K562 (cell line): ENCODE results near the gene GREB1. TPM values are rescaled to one million over a fixed set of nuclear protein-coding genes. Genes with fewer than 3 reads are reported as not detected.

Source experiments
- ATAC-seq: fragments of 200-7000 bp; cut with Tn5 transposase; 3 replicates; pipeline ENCODE4 v1.9.1; 2020; ENCODE audit warnings: moderate library complexity
- BruUV-seq: library from RNA; stranded (reverse); fragments of 400-500 nt; replicated peaks from 2 replicates; lab custom pipeline; 2021; lab: Mats Ljungman, UMichigan
- CTCF ChIA-PET: fragments of 300-600 bp; formaldehyde crosslinking; extraction: SDS; loops from one replicate; lab custom pipeline; 2021; ENCODE audit warnings: low intra/inter-chr PET ratio; lab: Yijun Ruan, JAX
- POLR2A ChIA-PET: fragments of 300-600, 350-650 bp; sonication (Branson Sonifier 250); formaldehyde crosslinking; extraction: SDS; loops from one replicate; lab custom pipeline; 2021; ENCODE audit warnings: antibody characterized with exemption, inconsistent platforms; lab: Yijun Ruan, JAX
- DNase-seq, 4 experiments: peaks; one replicate each; pipeline versions ENCODE4 v3.0.0 to v3.0.0-alpha.2; 2011 to 2018; ENCODE audit warnings: low spot score in 3 of 4, mixed read lengths in 3 of 4; ENCODE audit errors: extremely low read depth in 1 of 4
- FAIRE-seq: peaks from 2 replicates; lab custom pipeline; 2011; peaks lifted over from hg19 to GRCh38; lab: Jason Lieb, UNC
- H2AFZ ChIP-seq: 2 replicates; pipeline ENCODE4 v1.6.0; 2011; ENCODE audit warnings: low read depth, low read length, control low read depth, inconsistent platforms
- H3K27ac ChIP-seq: fragments of 200-600 bp; 3 replicates; pipeline ENCODE4 v1.8.0; 2011; ENCODE audit warnings: low read depth, mild to moderate bottlenecking, control low read depth, inconsistent platforms, low read length, moderate library complexity, mixed read lengths; ENCODE audit errors: extremely low read depth
- H3K27me3 ChIP-seq, 2 experiments: fragments of 300-600 bp in 1 of 2; 2 replicates in 1 of 2; 3 replicates in 1 of 2; pipeline versions ENCODE4 v1.6.0 to v1.8.0; 2011; ENCODE audit warnings: inconsistent platforms in 2 of 2, low read length in 2 of 2, mild to moderate bottlenecking in 1 of 2, mixed read lengths in 1 of 2, moderate library complexity in 1 of 2; ENCODE audit not compliant: control insufficient read depth in 2 of 2, insufficient read depth in 2 of 2
- H3K36me3 ChIP-seq: fragments of 300-600 bp; 3 replicates; pipeline ENCODE4 v1.8.0; 2011; ENCODE audit warnings: mild to moderate bottlenecking, low read length, inconsistent platforms; ENCODE audit not compliant: control insufficient read depth, insufficient read depth
- H3K4me1 ChIP-seq, 2 experiments: fragments of 200-600 bp in 1 of 2; replicated peaks in 1 of 2; 2 replicates in 1 of 2; 3 replicates in 1 of 2; pipeline versions ENCODE4 v1.5.1 to v1.8.0; 2011; ENCODE audit warnings: inconsistent platforms in 2 of 2, low read length in 2 of 2, mild to moderate bottlenecking in 1 of 2, mixed read lengths in 1 of 2, moderate library complexity in 1 of 2; ENCODE audit not compliant: control insufficient read depth in 2 of 2, insufficient read depth in 2 of 2
- H3K4me2 ChIP-seq: 2 replicates; pipeline ENCODE4 v1.6.1; 2011; ENCODE audit warnings: low read length, control low read depth, inconsistent platforms, mixed read lengths; ENCODE audit not compliant: insufficient read depth
- H3K4me3 ChIP-seq: fragments of 200-600 bp; sonication (generic), shearing (Covaris generic); 2 replicates; pipeline ENCODE4 v1.5.1; 2016; ENCODE audit warnings: control low read depth, inconsistent platforms
- H3K79me2 ChIP-seq: fragments of 200-600 bp; 3 replicates; pipeline ENCODE4 v1.8.0; 2011; ENCODE audit warnings: low read length, inconsistent platforms; ENCODE audit not compliant: control insufficient read depth, insufficient read depth
- H3K9ac ChIP-seq, 2 experiments: 2 replicates each; pipeline versions ENCODE4 v1.6.0 to v1.6.1; 2011; ENCODE audit warnings: low read depth in 2 of 2, low read length in 2 of 2, control low read depth in 1 of 2, inconsistent platforms in 1 of 2, mild to moderate bottlenecking in 1 of 2, mixed read lengths in 1 of 2; ENCODE audit not compliant: insufficient read depth in 1 of 2
- H3K9me1 ChIP-seq: one replicate; pipeline ENCODE4 v1.6.0; 2011; ENCODE audit warnings: inconsistent platforms, mild to moderate bottlenecking, low read length, moderate library complexity; ENCODE audit not compliant: control insufficient read depth, insufficient read depth
- H3K9me3 ChIP-seq: replicated peaks from 2 replicates; pipeline ENCODE4 v1.5.1; 2011; ENCODE audit warnings: low read depth, low read length, inconsistent platforms; ENCODE audit not compliant: control insufficient read depth, insufficient read depth
- H4K20me1 ChIP-seq: replicated peaks from 2 replicates; pipeline ENCODE4 v1.6.1; 2011; ENCODE audit warnings: low read length, inconsistent platforms, mixed read lengths; ENCODE audit not compliant: control insufficient read depth, insufficient read depth
- CBX5 ChIP-seq: IDR thresholded peaks from 2 replicates; pipeline ENCODE4 v1.6.1; 2014; ENCODE audit warnings: low read depth, borderline replicate concordance
- CC2D1A ChIP-seq: fragments of 450-650 bp; IDR thresholded peaks from 2 replicates; pipeline ENCODE4 v1.6.1; 2017; ENCODE audit warnings: mild to moderate bottlenecking
- CCAR2 ChIP-seq: fragments of 200-400 bp; formaldehyde crosslinking; IDR thresholded peaks from 2 replicates; pipeline ENCODE4 v1.6.1; 2017; ENCODE audit warnings: mild to moderate bottlenecking, low read depth, low read length
- DIDO1 ChIP-seq: fragments of 450-650 bp; IDR thresholded peaks from 2 replicates; pipeline ENCODE4 v1.6.1; 2016; ENCODE audit warnings: low read depth, missing biosample characterization, missing genetic modification characterization
- IRF9 ChIP-seq: fragments of 450-650 bp; IDR thresholded peaks from 2 replicates; pipeline ENCODE4 v1.6.1; 2016; ENCODE audit warnings: missing biosample characterization, missing genetic modification characterization
- LCOR ChIP-seq: sonication (generic); formaldehyde crosslinking; IDR thresholded peaks from 2 replicates; pipeline ENCODE4 v1.8.0; 2022; ENCODE audit warnings: mild to moderate bottlenecking, missing genetic modification reagents
- MTA2 ChIP-seq: fragments of 450-650 bp; IDR thresholded peaks from 2 replicates; pipeline ENCODE4 v1.6.1; 2016; ENCODE audit warnings: low read depth
- PURB ChIP-seq: sonication (generic); formaldehyde crosslinking; IDR thresholded peaks from 2 replicates; pipeline ENCODE4 v1.9.0; 2021; ENCODE audit warnings: low read depth, mild to moderate bottlenecking, missing genetic modification reagents
- TFE3 ChIP-seq: fragments of 450-650 bp; formaldehyde crosslinking; IDR thresholded peaks from 2 replicates; pipeline ENCODE4 v1.4.0; 2020; ENCODE audit warnings: mild to moderate bottlenecking, mixed read lengths
- VEZF1 ChIP-seq: fragments of 200-800 bp; sonication (Bioruptor generic); IDR thresholded peaks from 2 replicates; pipeline ENCODE4 v1.6.1; 2017; ENCODE audit warnings: missing genetic modification characterization, missing compliant biosample characterization
- ZBTB43 ChIP-seq: sonication (generic); formaldehyde crosslinking; IDR thresholded peaks from 2 replicates; pipeline ENCODE4 v1.8.0; 2023; ENCODE audit warnings: mild to moderate bottlenecking, missing genetic modification reagents
- ZNF639 ChIP-seq, 2 experiments: fragments of 200-800 bp in 1 of 2; sonication (Bioruptor generic) in 1 of 2; sonication (generic) in 1 of 2; formaldehyde crosslinking in 1 of 2; IDR thresholded peaks in 1 of 2; conservative IDR thresholded peaks in 1 of 2; 2 replicates each; pipeline versions ENCODE4 v1.5.0 to v1.6.1; 2016 to 2020; ENCODE audit warnings: missing compliant biosample characterization in 1 of 2, missing genetic modification characterization in 1 of 2, missing genetic modification reagents in 1 of 2
- WGBS: fragments of 100-300 bp; shearing (Covaris generic); methylation state at CpG from one replicate; pipeline ENCODE4 v1.1.6; 2016; ENCODE audit warnings: low coverage, mixed read lengths; ENCODE audit not compliant: insufficient coverage; ENCODE audit errors: missing lambda C conversion rate; 5-methylcytosine and 5-hydroxymethylcytosine counted together
- in situ Hi-C: fragments of 300-500 bp; cut with MboI; formaldehyde crosslinking; loops from 4 replicates; pipeline ENCODE4 v1.15.0; 2018; ENCODE audit warnings: inconsistent platforms, mixed read lengths
- intact Hi-C: fragments of 100-400 bp; cut with micrococcal nuclease; formaldehyde crosslinking; loops from 2 replicates; pipeline ENCODE4 v1.14.2; 2022
- polyA plus RNA-seq, 8 experiments: library from polyadenylated mRNA; depleted of rRNA in 4 of 8; stranded (reverse) in 5 of 8; unstranded in 3 of 8; fragments of >200 nt; fragmentation: Nextera tagmentation in 2 of 8; fragmentation: Illumina TruSeq in 1 of 8; extraction: Ambion mirVana in 2 of 8; extraction: Trizol in 1 of 8; gene quantifications; 2 replicates each; pipeline versions ENCODE4 v1.2.1 to v1.2.3, GENCODE V29; 2011 to 2014; ENCODE audit warnings: inconsistent platforms in 1 of 8, missing spikeins in 1 of 8
- total RNA-seq, 7 experiments: library from RNA; depleted of rRNA in 6 of 7; stranded (reverse); fragments of >200 nt in 6 of 7; fragmentation: Illumina TruSeq in 2 of 7; extraction: Trizol in 2 of 7; gene quantifications; 2 replicates each; pipeline versions ENCODE4 v1.2.1 to v1.2.3, GENCODE V29; 2011 to 2021; ENCODE audit warnings: low replicate concordance in 1 of 7

GREB1 gene
- total and polyA plus RNA-seq, 9 of the 15 experiments (the other 6 are each of a cell fraction or from before 2014, with no cell fraction given): 0.04 to 0.86 (median 0.10) TPM; not detected in 1

- Histone ChIP-seq H3K79me2 (no peaks in the 10 kb centered on the region), H3K9ac (no peak overlapping the region), H3K9me3 (no peaks in the 10 kb centered on the region), H2AFZ (no peak overlapping the region), H3K4me1 (no peaks in the 10 kb centered on the region), H3K36me3 (no peaks in the 10 kb centered on the region), H3K9me1 (no peaks in the 10 kb centered on the region), H3K27me3 (peaks cover 43 to 73% of the 10 kb centered on the region in 2 experiments), H4K20me1 (no peaks in the 10 kb centered on the region; the same call in 1 of the 2 replicates), H3K4me2 (no peak overlapping the region), H3K4me3 (no peak overlapping the region), H3K27ac (no peak overlapping the region)
- ATAC-seq: no peak; the same call in 1 of the 3 replicates
- 1% methylated on average over 9 of the region's 9 CpGs for WGBS
- FAIRE-seq: no peak
- in situ Hi-C loops: no loop called here
- no peak for DNase-seq
- BruUV-seq: no TSS peak
- ChIA-PET POLR2A (interaction anchor here (0.6 to 0.9 kb wide), 2 partner anchors 53 to 55 kb away, joined by 3 to 4 read pairs; no protein-coding TSS in a partner anchor), CTCF (no interaction called here)
- intact Hi-C loops: no loop called here
- TF ChIP-seq CC2D1A (no peak), LCOR (CRISPR knock-in tag) (no peak), MTA2 (no peak), CBX5 (no peak), ZBTB43 (CRISPR knock-in tag) (no peak), ZNF639 (CRISPR knock-in tag; conservative IDR thresholded peaks at IDR 0.05 in 1 of 2, IDR thresholded peaks at IDR 0.05 in 1 of 2) (no peak), TFE3 (no peak), VEZF1 (CRISPR knock-in tag) (no peak), CCAR2 (no peak), DIDO1 (tag) (no peak), IRF9 (tag) (no peak), PURB (CRISPR knock-in tag) (no peak)
Measured at GRCh38 chr2:11598228-11598731, 64.4 kb downstream of the GREB1 start.
